ENCODE measurements around the gene NUDT3. TPM values are rescaled to one million over a fixed set of nuclear protein-coding genes. Genes with fewer than 3 reads are reported as not detected.

Gene NUDT3
- total and polyA plus RNA-seq, 4 experiments from 2014 or later = 7.0 to 25.9 (median 18.0) TPM

DNA sequence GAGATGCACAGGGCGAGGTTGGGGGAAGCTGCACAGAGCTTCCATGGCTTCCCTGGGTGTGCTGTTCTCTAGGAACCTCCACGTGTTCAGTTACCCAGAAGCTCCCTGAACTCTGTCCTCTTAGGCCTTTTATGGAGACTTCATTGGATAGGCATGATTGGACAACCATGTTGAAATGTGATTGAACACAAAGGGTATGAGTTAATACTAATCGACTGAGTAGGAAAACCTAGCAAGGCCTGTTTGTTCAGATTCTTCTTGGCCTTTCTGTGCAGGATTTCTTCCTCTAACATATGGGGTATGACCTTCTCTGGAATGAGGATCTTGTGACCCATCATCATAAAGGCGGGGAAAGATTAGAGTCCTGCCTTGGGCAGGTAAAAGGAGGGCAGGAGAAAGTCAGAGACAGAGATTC is 73.0 kb downstream of the NUDT3 start:
- no peaks in the 10 kb centered on the region for H3K9me3 ChIP-seq (ENCODE audit: control insufficient read depth in 1 of 2, low read length in 2 of 2)
- H3K4me1 ChIP-seq (ENCODE audit: insufficient read depth, low read length) = peaks cover 35% of the 10 kb centered on the region
- no peaks in the 10 kb centered on the region for H3K9me3 Mint-ChIP-seq
- intact Hi-C loops (cut with micrococcal nuclease) = loop anchor here (5.0 kb wide), 1 partner anchor 72 kb away; the partner anchor contains the start of gene SMIM29
- POLR2A ChIA-PET (ENCODE audit: partially characterized antibody) = no interaction called here
- no peaks in the 10 kb centered on the region for H3K36me3 ChIP-seq (ENCODE audit: insufficient read depth, low read length)
- CTCF ChIA-PET (ENCODE audit: partially characterized antibody) = no interaction called here
- no peaks in the 10 kb centered on the region for H3K27me3 Mint-ChIP-seq
- H3K27ac Mint-ChIP-seq = peak overlapping the region in 1 of 7 donors; percentile 38
- no peak for DNase-seq
- no peak overlapping the region for H3K4me3 ChIP-seq (ENCODE audit: low read length in 2 of 2)
- H3K4me3 Mint-ChIP-seq = no peak overlapping the region
- peaks cover 9 to 15% of the 10 kb centered on the region in 2 donors for H3K36me3 Mint-ChIP-seq
- peaks cover 28 to 54% (median 41%) of the 10 kb centered on the region in 4 donors for H3K4me1 Mint-ChIP-seq
- H3K27me3 ChIP-seq (ENCODE audit: insufficient read depth, low read length) = no peaks in the 10 kb centered on the region
- H3K27ac ChIP-seq (ENCODE audit: low read depth, low read length) = no peak overlapping the region

DNA sequence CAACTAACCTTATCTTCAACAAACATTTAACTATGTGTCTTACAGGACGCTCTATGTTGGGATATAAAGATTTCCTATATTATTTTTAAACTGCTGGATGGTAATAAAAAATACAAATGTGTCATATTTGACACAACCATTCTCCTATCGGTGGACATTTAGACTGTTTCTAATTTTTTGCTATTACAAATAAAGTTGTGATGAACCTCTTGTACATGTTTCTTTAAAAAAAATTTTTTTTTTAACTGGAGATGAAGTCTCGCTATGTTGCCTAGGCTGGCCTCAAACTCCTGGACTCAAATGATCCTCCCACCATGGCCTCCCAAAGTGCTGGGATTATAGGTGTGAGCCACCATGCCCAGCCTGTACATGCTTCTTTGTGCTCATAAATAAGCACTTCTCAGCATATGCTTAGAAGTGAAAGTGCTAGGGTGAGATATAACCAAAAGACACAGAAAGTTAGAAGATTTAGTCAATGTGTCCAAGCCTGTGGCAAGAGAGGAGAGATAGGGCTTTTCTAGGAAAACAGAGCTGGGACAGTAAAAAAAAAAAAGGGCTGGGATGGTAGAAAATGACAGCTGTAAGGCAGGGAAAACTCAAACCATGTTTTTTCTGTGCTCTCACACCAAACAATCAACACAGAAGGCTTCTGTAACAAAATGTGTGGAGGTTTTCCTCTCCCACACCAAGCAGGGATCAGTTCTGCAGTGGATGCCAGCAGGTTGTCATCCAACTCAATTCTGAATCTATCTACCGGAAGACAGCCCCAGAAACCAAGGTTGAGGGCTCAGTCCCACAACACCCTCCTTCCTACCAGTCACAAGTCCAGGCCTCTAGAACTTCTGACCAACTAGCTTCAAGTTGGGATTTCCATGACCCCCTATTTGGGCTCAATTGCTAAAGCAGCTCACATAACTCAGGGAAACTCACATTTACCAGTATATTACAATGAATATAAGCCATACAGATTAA is 73.7 kb downstream of the NUDT3 start:
- Mint-ChIP-seq H3K4me1 (peaks cover 28 to 54% (median 41%) of the 10 kb centered on the region in 4 donors), H3K36me3 (peaks cover 9 to 15% of the 10 kb centered on the region in 2 donors), H3K27me3 (no peaks in the 10 kb centered on the region), H3K4me3 (no peak overlapping the region), H3K27ac (peak overlapping the region in 6 of 7 donors; percentile 38 to 80 (median 54)), H3K9me3 (no peaks in the 10 kb centered on the region)
- Histone ChIP-seq H3K4me1 (ENCODE audit: insufficient read depth, low read length) (peaks cover 35% of the 10 kb centered on the region), H3K9me3 (ENCODE audit: control insufficient read depth in 1 of 2, low read length in 2 of 2) (no peaks in the 10 kb centered on the region), H3K4me3 (ENCODE audit: low read length in 2 of 2) (no peak overlapping the region), H3K27ac (ENCODE audit: low read depth, low read length) (no peak overlapping the region), H3K27me3 (ENCODE audit: insufficient read depth, low read length) (no peaks in the 10 kb centered on the region), H3K36me3 (ENCODE audit: insufficient read depth, low read length) (no peaks in the 10 kb centered on the region)
- intact Hi-C loops (cut with micrococcal nuclease) = loop anchor here (5.0 kb wide), 1 partner anchor 71 kb away; the partner anchor contains the start of gene SMIM29
- no peak for DNase-seq
- CTCF ChIA-PET (ENCODE audit: partially characterized antibody) = no interaction called here
- POLR2A ChIA-PET (ENCODE audit: partially characterized antibody) = no interaction called here

GRCh38 chr6:34317882-34318498 is 74.5 kb downstream of the NUDT3 start:
- peaks cover 9 to 14% of the 10 kb centered on the region in 2 donors for H3K36me3 Mint-ChIP-seq
- Histone ChIP-seq H3K4me1 (ENCODE audit: insufficient read depth, low read length) (peaks cover 35% of the 10 kb centered on the region), H3K27ac (ENCODE audit: low read depth, low read length) (no peak overlapping the region), H3K27me3 (ENCODE audit: insufficient read depth, low read length) (no peaks in the 10 kb centered on the region), H3K36me3 (ENCODE audit: insufficient read depth, low read length) (no peaks in the 10 kb centered on the region), H3K9me3 (ENCODE audit: control insufficient read depth in 1 of 2, low read length in 2 of 2) (no peaks in the 10 kb centered on the region), H3K4me3 (ENCODE audit: low read length in 2 of 2) (no peak overlapping the region)
- DNase-seq = no peak
- no peak overlapping the region for H3K4me3 Mint-ChIP-seq
- peak overlapping the region in 1 of 7 donors; percentile 45 for H3K27ac Mint-ChIP-seq
- intact Hi-C loops (cut with micrococcal nuclease) = loop anchor here (5.0 kb wide), 1 partner anchor 71 kb away; the partner anchor contains the start of gene SMIM29
- no peaks in the 10 kb centered on the region for H3K27me3 Mint-ChIP-seq
- POLR2A ChIA-PET (ENCODE audit: partially characterized antibody) = no interaction called here
- CTCF ChIA-PET (ENCODE audit: partially characterized antibody) = no interaction called here
- peaks cover 28 to 54% (median 45%) of the 10 kb centered on the region in 4 donors for H3K4me1 Mint-ChIP-seq
- no peaks in the 10 kb centered on the region for H3K9me3 Mint-ChIP-seq

DNA sequence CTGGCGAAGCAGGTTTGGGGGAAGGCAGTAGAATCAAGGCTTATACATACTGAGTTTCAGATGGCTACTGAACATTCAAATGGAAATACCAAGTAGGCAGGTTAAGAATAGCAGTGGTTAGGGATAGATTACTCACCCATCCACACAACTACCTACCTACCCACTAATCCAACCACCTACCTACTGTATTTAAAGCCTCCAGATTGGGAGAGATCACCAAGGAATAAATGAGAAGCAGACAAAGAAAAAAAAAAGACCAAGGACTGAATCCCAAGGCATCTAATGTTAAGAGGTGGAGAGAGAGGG is 75.3 kb downstream of the NUDT3 start:
- Mint-ChIP-seq H3K27me3 (no peaks in the 10 kb centered on the region), H3K36me3 (peaks cover 3 to 10% of the 10 kb centered on the region in 2 donors), H3K9me3 (no peaks in the 10 kb centered on the region), H3K27ac (peak overlapping the region in 6 of 7 donors; percentile 19 to 96 (median 62)), H3K4me3 (no peak overlapping the region), H3K4me1 (peaks cover 28 to 51% (median 44%) of the 10 kb centered on the region in 4 donors)
- Histone ChIP-seq H3K27me3 (ENCODE audit: insufficient read depth, low read length) (no peaks in the 10 kb centered on the region), H3K4me3 (ENCODE audit: low read length in 2 of 2) (no peak overlapping the region), H3K27ac (ENCODE audit: low read depth, low read length) (no peak overlapping the region), H3K4me1 (ENCODE audit: insufficient read depth, low read length) (peaks cover 35% of the 10 kb centered on the region), H3K36me3 (ENCODE audit: insufficient read depth, low read length) (no peaks in the 10 kb centered on the region), H3K9me3 (ENCODE audit: control insufficient read depth in 1 of 2, low read length in 2 of 2) (no peaks in the 10 kb centered on the region)
- ChIA-PET CTCF (ENCODE audit: partially characterized antibody) (interaction anchor here (0.6 kb wide), 1 partner anchor 98 kb away, joined by 3 read pairs; no protein-coding TSS in a partner anchor), POLR2A (ENCODE audit: partially characterized antibody) (no interaction called here)
- intact Hi-C loops (cut with micrococcal nuclease) = loop anchor here (5.0 kb wide), 1 partner anchor 70 kb away; the partner anchor contains the start of gene SMIM29
- no peak for DNase-seq

DNA sequence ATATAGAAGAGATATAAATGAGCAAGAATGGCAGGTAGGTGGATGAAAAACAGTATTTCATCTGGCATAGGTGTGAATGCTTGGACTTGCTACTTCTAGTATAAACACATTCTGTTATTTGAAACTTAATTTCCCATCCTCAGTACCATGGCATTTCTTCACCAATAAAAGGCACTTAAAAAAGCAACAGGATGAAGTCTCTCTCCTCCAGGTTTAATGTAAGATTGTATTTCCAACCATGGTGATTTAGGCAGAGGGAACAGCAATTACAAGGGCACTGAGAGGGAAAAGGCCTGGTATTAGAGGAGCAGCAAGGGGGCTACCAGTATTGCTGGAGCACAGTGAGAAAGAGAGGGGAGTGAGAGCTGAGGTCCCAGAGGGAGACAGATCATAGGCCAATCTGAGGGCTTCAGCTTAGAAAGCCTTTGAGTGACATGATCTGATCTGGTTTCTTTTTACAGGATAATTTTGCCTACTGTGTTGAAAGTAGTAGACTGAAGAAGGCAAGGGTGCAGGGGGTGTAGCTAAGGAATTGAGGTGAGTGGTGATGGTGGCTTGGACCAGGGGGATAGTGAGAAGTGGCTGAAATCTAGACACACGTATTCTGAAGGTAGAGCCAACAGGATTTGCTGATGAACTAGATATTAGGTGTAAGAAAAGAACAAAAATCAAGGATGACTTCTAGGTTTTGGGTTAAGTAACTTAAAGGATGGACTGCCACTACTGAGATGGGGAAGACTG is 75.9 kb downstream of the NUDT3 start:
- peaks cover 28 to 51% (median 44%) of the 10 kb centered on the region in 4 donors for H3K4me1 Mint-ChIP-seq
- H3K4me3 Mint-ChIP-seq = peak overlapping the region in 1 of 8 donors; percentile 81
- CTCF ChIA-PET (ENCODE audit: partially characterized antibody) = interaction anchor here (0.6 to 1.5 kb wide), 2 partner anchors 99 to 153 kb away, joined by 3 to 6 read pairs; no protein-coding TSS in a partner anchor
- no peaks in the 10 kb centered on the region for H3K9me3 Mint-ChIP-seq
- peaks cover 1 to 9% of the 10 kb centered on the region in 2 donors for H3K36me3 Mint-ChIP-seq
- H3K4me1 ChIP-seq (ENCODE audit: insufficient read depth, low read length) = peaks cover 35% of the 10 kb centered on the region
- no peaks in the 10 kb centered on the region for H3K27me3 ChIP-seq (ENCODE audit: insufficient read depth, low read length)
- intact Hi-C loops (cut with micrococcal nuclease) = loop anchor here (5.0 kb wide), 1 partner anchor 69 kb away; the partner anchor contains the start of gene SMIM29
- POLR2A ChIA-PET (ENCODE audit: partially characterized antibody) = no interaction called here
- H3K27me3 Mint-ChIP-seq = no peaks in the 10 kb centered on the region
- DNase-seq = no peak
- H3K4me3 ChIP-seq (ENCODE audit: low read length in 2 of 2) = no peak overlapping the region
- no peak overlapping the region for H3K27ac ChIP-seq (ENCODE audit: low read depth, low read length)
- H3K27ac Mint-ChIP-seq = peak overlapping the region; percentile 19 to 96 (median 74)
- H3K9me3 ChIP-seq (ENCODE audit: control insufficient read depth in 1 of 2, low read length in 2 of 2) = no peaks in the 10 kb centered on the region
- no peaks in the 10 kb centered on the region for H3K36me3 ChIP-seq (ENCODE audit: insufficient read depth, low read length)

DNA sequence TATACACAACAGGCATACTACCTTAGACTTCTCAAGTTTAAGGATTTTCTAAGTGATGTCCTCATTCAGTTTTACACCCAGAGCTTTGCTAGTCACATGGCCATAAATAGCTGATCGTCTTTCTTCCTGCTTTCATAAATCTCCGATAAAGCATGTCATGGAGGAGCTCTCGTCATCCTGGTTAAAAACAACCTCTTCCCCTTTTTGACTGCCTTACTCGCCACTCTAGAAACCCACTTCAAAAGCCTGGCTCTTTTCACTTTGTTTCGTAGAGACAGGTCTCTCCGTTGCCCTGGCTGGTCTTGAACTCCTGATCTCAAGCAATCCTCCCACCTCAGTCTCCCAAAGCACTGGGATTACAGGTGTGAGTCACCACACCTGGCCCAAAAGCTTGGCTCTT is 76.7 kb downstream of the NUDT3 start:
- H3K36me3 Mint-ChIP-seq = peaks cover 1 to 12% of the 10 kb centered on the region in 2 donors
- H3K4me1 ChIP-seq (ENCODE audit: insufficient read depth, low read length) = peaks cover 35% of the 10 kb centered on the region
- no peaks in the 10 kb centered on the region for H3K9me3 Mint-ChIP-seq
- peak overlapping the region in 6 of 8 donors; percentile 38 to 81 (median 64) for H3K4me3 Mint-ChIP-seq
- no peak overlapping the region for H3K4me3 ChIP-seq (ENCODE audit: low read length in 2 of 2)
- no peaks in the 10 kb centered on the region for H3K27me3 ChIP-seq (ENCODE audit: insufficient read depth, low read length)
- POLR2A ChIA-PET (ENCODE audit: partially characterized antibody) = no interaction called here
- H3K4me1 Mint-ChIP-seq = peaks cover 28 to 52% (median 44%) of the 10 kb centered on the region in 4 donors
- DNase-seq = peak in 2 of 5 donors; percentile 6 to 10
- no peaks in the 10 kb centered on the region for H3K9me3 ChIP-seq (ENCODE audit: control insufficient read depth in 1 of 2, low read length in 2 of 2)
- peak overlapping the region; percentile 30 to 96 (median 82) for H3K27ac Mint-ChIP-seq
- no peak overlapping the region for H3K27ac ChIP-seq (ENCODE audit: low read depth, low read length)
- H3K36me3 ChIP-seq (ENCODE audit: insufficient read depth, low read length) = no peaks in the 10 kb centered on the region
- H3K27me3 Mint-ChIP-seq = no peaks in the 10 kb centered on the region
- CTCF ChIA-PET (ENCODE audit: partially characterized antibody) = interaction anchor here (1.5 kb wide), 1 partner anchor 152 kb away, joined by 6 read pairs; no protein-coding TSS in a partner anchor
- intact Hi-C loops (cut with micrococcal nuclease) = loop anchor here (5.0 kb wide), 1 partner anchor 68 kb away; the partner anchor contains the start of gene SMIM29
